Endothelial cell of umbilical vein (primary cell): Measurements from ENCODE around the gene SLC12A7. TPM values are rescaled to one million over a fixed set of nuclear protein-coding genes. Genes with fewer than 3 reads are reported as not detected.

Experiments used
- BruUV-seq: library from RNA; stranded (reverse); fragments of 400-500 nt; replicated peaks from 2 replicates; lab custom pipeline; 2021; lab: Mats Ljungman, UMichigan
- CTCF ChIA-PET: fragments of 300-600, 350-600 bp; sonication (Branson Sonifier 250); formaldehyde crosslinking; loops from one replicate; lab custom pipeline; 2021; ENCODE audit warnings: antibody characterized with exemption, inconsistent platforms; lab: Charles Lee
- POLR2A ChIA-PET: fragments of 300-600, 350-600 bp; sonication (Branson Sonifier 250); formaldehyde crosslinking; loops from one replicate; lab custom pipeline; 2021; ENCODE audit warnings: antibody characterized with exemption, inconsistent platforms; lab: Charles Lee
- DNase-seq: peaks from one replicate; pipeline ENCODE4 v3.0.0-alpha.2; 2011; ENCODE audit warnings: low read depth, low spot score
- FAIRE-seq: peaks from 2 replicates; lab custom pipeline; 2011; peaks lifted over from hg19 to GRCh38; lab: Jason Lieb, UNC
- H2AFZ ChIP-seq: 2 replicates; pipeline ENCODE4 v1.6.0; 2012; ENCODE audit warnings: low read depth, low read length, control low read depth, inconsistent platforms
- H3K27ac ChIP-seq: 2 replicates; pipeline ENCODE4 v1.5.1; 2011; ENCODE audit warnings: low read depth, mild to moderate bottlenecking, control low read depth, low read length, moderate library complexity; ENCODE audit not compliant: insufficient read depth
- H3K27me3 ChIP-seq, 2 experiments: 2 replicates each; pipeline versions ENCODE4 v1.6.0 to v1.6.1; 2011; ENCODE audit warnings: low read length in 2 of 2, mixed read lengths in 1 of 2; ENCODE audit not compliant: control insufficient read depth in 2 of 2, insufficient read depth in 2 of 2
- H3K36me3 ChIP-seq, 2 experiments: 2 replicates in 1 of 2; 3 replicates in 1 of 2; pipeline ENCODE4 v1.5.1; 2011; ENCODE audit warnings: low read length in 2 of 2, mild to moderate bottlenecking in 1 of 2, moderate library complexity in 1 of 2; ENCODE audit not compliant: control insufficient read depth in 2 of 2, insufficient read depth in 2 of 2; ENCODE audit errors: extremely low read depth in 1 of 2
- H3K4me1 ChIP-seq: 3 replicates; pipeline ENCODE4 v1.5.1; 2011; ENCODE audit warnings: mild to moderate bottlenecking, low read length; ENCODE audit not compliant: control insufficient read depth, insufficient read depth; ENCODE audit errors: extremely low read depth
- H3K4me2 ChIP-seq: 2 replicates; pipeline ENCODE4 v1.6.1; 2011; ENCODE audit warnings: low read length, control low read depth, mixed read lengths; ENCODE audit not compliant: insufficient read depth
- H3K4me3 ChIP-seq, 3 experiments: fragments of 200-600 bp in 1 of 3; sonication (generic), shearing (Covaris generic) in 1 of 3; replicated peaks in 1 of 3; 2 replicates each; pipeline ENCODE4 v1.5.1; 2011 to 2016; ENCODE audit warnings: control low read depth in 3 of 3, low read length in 3 of 3, mild to moderate bottlenecking in 2 of 3, inconsistent platforms in 1 of 3, low read depth in 1 of 3, moderate library complexity in 1 of 3; ENCODE audit not compliant: insufficient read depth in 1 of 3
- H3K79me2 ChIP-seq: 2 replicates; pipeline ENCODE4 v1.6.0; 2012; ENCODE audit warnings: low read length, inconsistent platforms; ENCODE audit not compliant: control insufficient read depth, insufficient read depth
- H3K9ac ChIP-seq: replicated peaks from 2 replicates; pipeline ENCODE3; 2011; ENCODE audit warnings: low read length, control low read depth; ENCODE audit not compliant: insufficient read depth; ENCODE audit errors: extremely low read depth
- H3K9me1 ChIP-seq: replicated peaks from 3 replicates; pipeline ENCODE4 v1.6.0; 2011; ENCODE audit warnings: mild to moderate bottlenecking, low read length; ENCODE audit not compliant: control insufficient read depth, insufficient read depth; ENCODE audit errors: extremely low read depth
- H3K9me3 ChIP-seq: replicated peaks from 2 replicates; pipeline ENCODE4 v1.5.1; 2012; ENCODE audit warnings: low read length, inconsistent platforms; ENCODE audit not compliant: control insufficient read depth, insufficient read depth
- H4K20me1 ChIP-seq: replicated peaks from 2 replicates; pipeline ENCODE3; 2011; ENCODE audit warnings: mild to moderate bottlenecking, low read length; ENCODE audit not compliant: control insufficient read depth, insufficient read depth; ENCODE audit errors: extremely low read depth
- FOS ChIP-seq: IDR thresholded peaks from 2 replicates; pipeline ENCODE4 v1.6.1; 2011; ENCODE audit warnings: mild to moderate bottlenecking, low read length, moderate library complexity, borderline replicate concordance; ENCODE audit not compliant: insufficient read depth
- GATA2 ChIP-seq: IDR thresholded peaks from 2 replicates; pipeline ENCODE4 v1.7.0; 2011; ENCODE audit warnings: low read depth, mild to moderate bottlenecking, moderate library complexity, mixed read lengths, low read length; ENCODE audit not compliant: insufficient read length, insufficient read depth
- MYC ChIP-seq: IDR thresholded peaks from one replicate; pipeline ENCODE4 v1.6.1; 2011; ENCODE audit warnings: mild to moderate bottlenecking, low read depth, low read length
- POLR2A ChIP-seq: IDR thresholded peaks from 2 replicates; pipeline ENCODE4 v1.6.1; 2012; ENCODE audit warnings: low read depth, mild to moderate bottlenecking, control low read depth, low read length
- POLR2AphosphoS5 ChIP-seq: IDR thresholded peaks from 2 replicates; pipeline ENCODE4 v1.6.1; 2012; ENCODE audit warnings: low read depth, mild to moderate bottlenecking, control low read depth, low read length, moderate library complexity; ENCODE audit not compliant: insufficient read depth
- dilution Hi-C: fragments of 300-500 bp; cut with MboI; formaldehyde crosslinking; loops from one replicate; pipeline ENCODE4 v1.15.0; 2019; ENCODE audit warnings: low sequenced_read_pairs; ENCODE audit not compliant: extremely low pct_ligation_motif_present
- intact Hi-C: fragments of 100-400 bp; cut with micrococcal nuclease; formaldehyde crosslinking; loops from one replicate; pipeline ENCODE4 v1.10.0; 2022
- polyA plus RNA-seq, 4 experiments: library from polyadenylated mRNA; depleted of rRNA in 3 of 4; stranded (reverse) in 3 of 4; unstranded in 1 of 4; fragments of >200 nt; gene quantifications; 2 replicates each; pipeline versions ENCODE4 v1.2.1 to v1.2.3, GENCODE V29; 2011 to 2012; ENCODE audit warnings: missing spikeins in 1 of 4
- total RNA-seq: library from RNA; stranded (reverse); gene quantifications from 2 replicates; pipeline ENCODE4 v1.2.3, GENCODE V29; 2021
- TF ChIP-seq, protein P1 (sequence below), 2 donors: IDR thresholded peaks; 1 replicate in 1 of 2; 2 replicates in 1 of 2; pipeline ENCODE4 v1.5.1; 2011; ENCODE audit warnings: low read length in 2 of 2, mild to moderate bottlenecking in 2 of 2, moderate library complexity in 2 of 2, control low read depth in 1 of 2, inconsistent platforms in 1 of 2, low read depth in 1 of 2; ENCODE audit not compliant: insufficient read depth in 1 of 2; ENCODE audit errors: extremely low read depth in 1 of 2

Gene SLC12A7
- total and polyA plus RNA-seq, 2 donors (not counting 3 experiments of a cell fraction or from before 2014, with no cell fraction given) = 16.4 to 38.8 TPM

DNA sequence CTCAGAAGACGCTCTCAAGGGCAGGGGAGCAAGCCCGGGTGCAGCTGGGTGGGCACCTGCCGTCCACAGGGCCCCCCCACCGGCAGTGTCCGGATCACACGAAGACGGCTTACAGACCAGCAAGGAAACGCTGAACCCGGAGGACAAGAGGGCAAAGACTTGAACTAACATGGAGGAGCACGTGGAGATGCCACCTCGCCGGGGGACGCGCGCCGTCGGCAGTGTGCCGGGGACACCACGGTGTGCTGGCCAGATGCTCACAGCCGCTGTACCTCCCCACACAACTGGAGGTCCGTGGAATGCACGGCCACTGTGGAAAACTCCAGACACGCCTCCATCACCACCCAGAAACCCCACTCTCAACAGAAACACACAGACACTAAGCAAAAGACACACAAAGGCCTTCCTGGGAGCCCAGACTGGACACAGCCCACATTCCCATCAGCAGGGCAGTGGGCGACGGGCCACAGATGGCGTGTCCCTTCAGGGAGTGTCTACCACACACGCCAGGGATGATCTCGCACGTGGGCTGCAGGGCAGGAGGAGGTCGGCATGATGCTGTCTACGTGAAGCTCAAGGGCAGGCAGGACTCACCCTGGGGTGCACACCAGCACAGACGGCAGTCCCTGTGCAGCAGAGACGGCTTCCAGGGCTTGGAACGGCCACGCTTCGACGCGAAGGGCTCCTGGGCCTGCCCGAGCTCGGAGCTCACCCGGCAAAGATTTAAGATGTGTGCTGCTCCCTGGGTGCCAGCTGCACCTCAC lies 8.6 kb upstream of the SLC12A7 start:
- H2AFZ ChIP-seq = no peak overlapping the region
- no peak overlapping the region for H3K9ac ChIP-seq
- ChIA-PET CTCF (interaction anchor here (0.8 to 1.0 kb wide), 2 partner anchors 11 to 20 kb away, joined by 3 to 4 read pairs; no protein-coding TSS in a partner anchor), POLR2A (no interaction called here)
- no peaks in the 10 kb centered on the region for H3K36me3 ChIP-seq
- no peaks in the 10 kb centered on the region for H4K20me1 ChIP-seq
- intact Hi-C loops (no loop called here), dilution Hi-C loops (no loop called here)
- no peak for DNase-seq
- TF ChIP-seq, protein P1, sequence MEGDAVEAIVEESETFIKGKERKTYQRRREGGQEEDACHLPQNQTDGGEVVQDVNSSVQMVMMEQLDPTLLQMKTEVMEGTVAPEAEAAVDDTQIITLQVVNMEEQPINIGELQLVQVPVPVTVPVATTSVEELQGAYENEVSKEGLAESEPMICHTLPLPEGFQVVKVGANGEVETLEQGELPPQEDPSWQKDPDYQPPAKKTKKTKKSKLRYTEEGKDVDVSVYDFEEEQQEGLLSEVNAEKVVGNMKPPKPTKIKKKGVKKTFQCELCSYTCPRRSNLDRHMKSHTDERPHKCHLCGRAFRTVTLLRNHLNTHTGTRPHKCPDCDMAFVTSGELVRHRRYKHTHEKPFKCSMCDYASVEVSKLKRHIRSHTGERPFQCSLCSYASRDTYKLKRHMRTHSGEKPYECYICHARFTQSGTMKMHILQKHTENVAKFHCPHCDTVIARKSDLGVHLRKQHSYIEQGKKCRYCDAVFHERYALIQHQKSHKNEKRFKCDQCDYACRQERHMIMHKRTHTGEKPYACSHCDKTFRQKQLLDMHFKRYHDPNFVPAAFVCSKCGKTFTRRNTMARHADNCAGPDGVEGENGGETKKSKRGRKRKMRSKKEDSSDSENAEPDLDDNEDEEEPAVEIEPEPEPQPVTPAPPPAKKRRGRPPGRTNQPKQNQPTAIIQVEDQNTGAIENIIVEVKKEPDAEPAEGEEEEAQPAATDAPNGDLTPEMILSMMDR (IDR thresholded peaks at IDR 0.05; ENCODE audit: extremely low read depth in 1 of 2, insufficient read depth in 1 of 2, low read depth in 1 of 2, low read length in 2 of 2) = no peak
- TF ChIP-seq GATA2 (no peak), FOS (no peak), POLR2AphosphoS5 (no peak), MYC (no peak), POLR2A (no peak)
- H3K27me3 ChIP-seq = no peaks in the 10 kb centered on the region
- H3K79me2 ChIP-seq = no peaks in the 10 kb centered on the region
- H3K4me3 ChIP-seq = no peak overlapping the region
- BruUV-seq = no TSS peak
- FAIRE-seq = no peak
- H3K27ac ChIP-seq = no peak overlapping the region
- H3K4me2 ChIP-seq = no peak overlapping the region
- no peaks in the 10 kb centered on the region for H3K9me1 ChIP-seq
- no peaks in the 10 kb centered on the region for H3K9me3 ChIP-seq
- H3K4me1 ChIP-seq = no peaks in the 10 kb centered on the region
